HepG2 (cell line): ENCODE measurements around the gene CCDC61. TPM values are rescaled to one million over a fixed set of nuclear protein-coding genes. Genes with fewer than 3 reads are reported as not detected.

Source experiments
- ATAC-seq: fragments of 200-7000 bp; cut with Tn5 transposase; 3 replicates; pipeline ENCODE4 v1.9.1; 2020; ENCODE audit warnings: mild to moderate bottlenecking, moderate library complexity
- BruUV-seq: library from RNA; stranded (reverse); fragments of 400-500 nt; replicated peaks from 2 replicates; lab custom pipeline; 2021; lab: Mats Ljungman, UMichigan
- CTCF ChIA-PET: fragments of 300-600 bp; formaldehyde crosslinking; extraction: SDS; loops from one replicate; lab custom pipeline; 2021; ENCODE audit warnings: low total read pairs, inconsistent platforms, low intra/inter-chr PET ratio; lab: Yijun Ruan, JAX
- POLR2A ChIA-PET: fragments of 350-600 bp; sonication (Branson Sonifier 250); formaldehyde crosslinking; loops from one replicate; lab custom pipeline; 2020; ENCODE audit warnings: antibody characterized with exemption, inconsistent platforms; lab: Yijun Ruan, JAX
- DNase-seq: peaks from one replicate; pipeline ENCODE4 v3.0.0-alpha.2; 2015; ENCODE audit warnings: low spot score
- FAIRE-seq: peaks from 3 replicates; lab custom pipeline; 2011; peaks lifted over from hg19 to GRCh38; lab: Jason Lieb, UNC
- H2AFZ ChIP-seq: one replicate; pipeline ENCODE4 v1.6.1; 2011; ENCODE audit warnings: low read length, inconsistent platforms
- H3K27ac ChIP-seq: fragments of 300-600 bp; 3 replicates; pipeline ENCODE4 v1.8.0; 2011; ENCODE audit warnings: mixed run types, mild to moderate bottlenecking, mixed read lengths, low read length, inconsistent platforms; ENCODE audit not compliant: insufficient read depth; ENCODE audit errors: extremely low read length
- H3K27me3 ChIP-seq, 2 experiments: fragments of 200-600 bp in 1 of 2; 2 replicates in 1 of 2; 3 replicates in 1 of 2; pipeline versions ENCODE4 v1.6.0 to v1.8.0; 2011; ENCODE audit warnings: low read length in 2 of 2, mild to moderate bottlenecking in 2 of 2, moderate library complexity in 2 of 2, inconsistent platforms in 1 of 2; ENCODE audit not compliant: insufficient read depth in 2 of 2, control insufficient read depth in 1 of 2
- H3K36me3 ChIP-seq, 2 experiments: fragments of 200-600 bp in 1 of 2; replicated peaks in 1 of 2; 2 replicates in 1 of 2; 3 replicates in 1 of 2; pipeline versions ENCODE4 v1.5.1 to v1.8.0; 2011; ENCODE audit warnings: low read length in 2 of 2, inconsistent platforms in 1 of 2; ENCODE audit not compliant: insufficient read depth in 2 of 2, control insufficient read depth in 1 of 2
- H3K4me1 ChIP-seq: 2 replicates; pipeline ENCODE4 v1.5.1; 2012; ENCODE audit warnings: low read length, inconsistent platforms; ENCODE audit not compliant: insufficient read depth
- H3K4me2 ChIP-seq: 2 replicates; pipeline ENCODE4 v1.6.0; 2011; ENCODE audit warnings: low read depth, low read length, inconsistent platforms
- H3K4me3 ChIP-seq, 3 experiments: fragments of 200-600 bp in 1 of 3; sonication (generic), shearing (Covaris generic) in 1 of 3; replicated peaks in 1 of 3; 2 replicates each; pipeline ENCODE4 v1.5.1; 2011 to 2016; ENCODE audit warnings: low read length in 3 of 3, inconsistent platforms in 2 of 3, low read depth in 2 of 3, mild to moderate bottlenecking in 2 of 3, control low read depth in 1 of 3, mixed read lengths in 1 of 3; ENCODE audit not compliant: insufficient read depth in 1 of 3
- H3K79me2 ChIP-seq: one replicate; pipeline ENCODE4 v1.6.1; 2011; ENCODE audit warnings: low read length, inconsistent platforms; ENCODE audit not compliant: insufficient read depth
- H3K9ac ChIP-seq: 2 replicates; pipeline ENCODE4 v1.6.0; 2011; ENCODE audit warnings: mild to moderate bottlenecking, low read depth, low read length, inconsistent platforms; ENCODE audit not compliant: insufficient read depth
- H3K9me3 ChIP-seq: 2 replicates; pipeline ENCODE4 v1.5.1; 2012; ENCODE audit warnings: mild to moderate bottlenecking, low read length
- H4K20me1 ChIP-seq: 2 replicates; pipeline ENCODE4 v1.6.0; 2011; ENCODE audit warnings: inconsistent platforms, mild to moderate bottlenecking, low read length, moderate library complexity; ENCODE audit not compliant: insufficient read depth
- KAT2B ChIP-seq: fragments of 150-350 bp; IDR thresholded peaks from 2 replicates; pipeline ENCODE4 v1.6.1; 2014; ENCODE audit warnings: low read depth, low read length, borderline replicate concordance
- LRRFIP1 ChIP-seq: sonication (generic); formaldehyde crosslinking; conservative IDR thresholded peaks from 2 replicates; pipeline ENCODE4 v1.4.0; 2020; ENCODE audit warnings: missing genetic modification reagents
- MAFF ChIP-seq: IDR thresholded peaks from 2 replicates; pipeline ENCODE4 v1.6.1; 2011; ENCODE audit warnings: low read depth, low read length, improper control_type of control experiment
- MIER3 ChIP-seq: IDR thresholded peaks from 2 replicates; pipeline ENCODE4 v1.6.1; 2016; ENCODE audit warnings: missing compliant biosample characterization, borderline replicate concordance
- ZC3H4 ChIP-seq: sonication (generic); formaldehyde crosslinking; IDR thresholded peaks from 2 replicates; pipeline ENCODE4 v1.4.0; 2020; ENCODE audit warnings: missing genetic modification reagents, borderline replicate concordance
- ZMYM4 ChIP-seq: sonication (generic); formaldehyde crosslinking; IDR thresholded peaks from 2 replicates; pipeline ENCODE4 v1.8.1; 2023; ENCODE audit warnings: mild to moderate bottlenecking, missing genetic modification reagents
- ZNF20 ChIP-seq: sonication (generic); formaldehyde crosslinking; IDR thresholded peaks from 2 replicates; pipeline ENCODE4 v1.4.0; 2020; ENCODE audit warnings: mild to moderate bottlenecking, moderate library complexity, missing genetic modification reagents
- ZNF530 ChIP-seq: sonication (generic); formaldehyde crosslinking; IDR thresholded peaks from 2 replicates; pipeline ENCODE4 v1.5.0; 2020; ENCODE audit warnings: low read depth, mild to moderate bottlenecking, missing genetic modification reagents
- WGBS: methylation state at CpG from one replicate; pipeline ENCODE4 v1.1.6; 2017; ENCODE audit warnings: low lambda C conversion rate; 5-methylcytosine and 5-hydroxymethylcytosine counted together
- in situ Hi-C: cut with HindIII; loops from 2 replicates; pipeline ENCODE4 v1.10.0; 2017; ENCODE audit warnings: low pct_unique_long_range_greater_than_20kb; ENCODE audit not compliant: extremely low pct_ligation_motif_present
- intact Hi-C: fragments of 100-400 bp; cut with micrococcal nuclease; formaldehyde crosslinking; loops from one replicate; pipeline ENCODE4 v1.10.0; 2022; ENCODE audit not compliant: unreplicated experiment
- polyA plus RNA-seq, 8 experiments: library from polyadenylated mRNA; depleted of rRNA in 3 of 8; stranded (reverse) in 7 of 8; unstranded in 1 of 8; fragments of >200 nt; fragmentation: Illumina TruSeq in 4 of 8; extraction: Trizol in 4 of 8; gene quantifications; 2 replicates each; pipeline versions ENCODE4 v1.2.1 to v1.2.3, GENCODE V29; 2011 to 2016; ENCODE audit warnings: low read depth in 4 of 8, missing spikeins in 1 of 8, mixed read lengths in 1 of 8; ENCODE audit not compliant: insufficient read depth in 1 of 8
- total RNA-seq, 5 experiments: library from RNA; depleted of rRNA; stranded (reverse); fragments of >200 nt; fragmentation: Illumina TruSeq; extraction: Trizol; gene quantifications; 2 replicates each; pipeline ENCODE4 v1.2.3, GENCODE V29; 2016; ENCODE audit warnings: low read depth in 1 of 5

Gene CCDC61
- total and polyA plus RNA-seq, 2 of the 13 experiments (the other 11 are each of a cell fraction or from before 2014, with no cell fraction given), result 4.2 to 4.9 TPM

- CTCF ChIA-PET, result no interaction called here
- H3K79me2 ChIP-seq, result no peaks in the 10 kb centered on the region
- H3K4me3 ChIP-seq, result no peak overlapping the region
- DNase-seq (no peak), FAIRE-seq (no peak), ATAC-seq (no peak)
- H3K27me3 ChIP-seq, result no peaks in the 10 kb centered on the region
- H3K27ac ChIP-seq, result no peak overlapping the region
- POLR2A ChIA-PET, result interaction anchor here (0.7 kb wide), 1 partner anchor 53 kb away, joined by 3 read pairs; no protein-coding TSS in a partner anchor
- no peaks in the 10 kb centered on the region for H3K4me1 ChIP-seq
- WGBS, result 95% methylated on average over 52 of the region's 74 CpGs
- no peaks in the 10 kb centered on the region for H3K9me3 ChIP-seq
- TF ChIP-seq MAFF, result no peak
- TF ChIP-seq KAT2B, result no peak
- no peak overlapping the region for H2AFZ ChIP-seq
- no peak overlapping the region for H3K4me2 ChIP-seq
- H3K36me3 ChIP-seq, result no peaks in the 10 kb centered on the region
- intact Hi-C loops (loop anchor here (5.0 kb wide), 1 partner anchor 198 kb away; the partner anchor contains the start of gene RSPH6A), in situ Hi-C loops (loop anchor here (10.0 kb wide), 1 partner anchor 200 kb away; the partner anchor contains the start of gene RSPH6A)
- no peak overlapping the region for H3K9ac ChIP-seq
- no TSS peak for BruUV-seq
- no peaks in the 10 kb centered on the region for H4K20me1 ChIP-seq
These were observed 19.8 kb downstream of the CCDC61 start for GRCh38 chr19:46014941-46015686.

GRCh38 chr19:46015687-46016425 lies 20.6 kb downstream of the CCDC61 start:
- FAIRE-seq, result no peak
- ChIA-PET CTCF (interaction anchor here (1.1 to 1.4 kb wide), 2 partner anchors 103 to 132 kb away, joined by 3 to 4 read pairs; no protein-coding TSS in a partner anchor), POLR2A (interaction anchor here (1.0 to 1.2 kb wide), 2 partner anchors 20 to 134 kb away, joined by 3 to 11 read pairs; partner anchors contain the start of gene CCDC61)
- no peak for DNase-seq
- no peak overlapping the region for H2AFZ ChIP-seq
- 98% methylated on average over 44 of the region's 63 CpGs for WGBS
- no peaks in the 10 kb centered on the region for H3K4me1 ChIP-seq
- in situ Hi-C loops (loop anchor here (10.0 kb wide), 1 partner anchor 201 kb away; the partner anchor contains the start of gene RSPH6A), intact Hi-C loops (no loop called here)
- ATAC-seq, result no peak; the same call in 2 of the 3 replicates
- H3K27ac ChIP-seq, result no peak overlapping the region
- H3K9ac ChIP-seq, result no peak overlapping the region
- no peaks in the 10 kb centered on the region for H3K36me3 ChIP-seq
- H3K9me3 ChIP-seq, result no peaks in the 10 kb centered on the region
- 0 out of 2 replicates have a peak overlapping the region, but pooled peaks have one; percentile 65 for H3K4me2 ChIP-seq
- H3K27me3 ChIP-seq, result no peaks in the 10 kb centered on the region
- H4K20me1 ChIP-seq, result no peaks in the 10 kb centered on the region
- BruUV-seq, result no TSS peak
- TF ChIP-seq LRRFIP1 (CRISPR knock-in tag) (no peak), ZMYM4 (no peak), ZC3H4 (no peak), MIER3 (CRISPR knock-in tag) (no peak), ZNF530 (no peak), ZNF20 (CRISPR knock-in tag) (no peak)
- H3K79me2 ChIP-seq, result no peaks in the 10 kb centered on the region
- H3K4me3 ChIP-seq, result no peak overlapping the region
